ENCODE measurements around the gene WBP2NL.

Gene WBP2NL

GRCh38 chr22:42069801-42070516 lies 71.4 kb downstream of the WBP2NL start:
- TF ChIP-seq, protein P1, sequence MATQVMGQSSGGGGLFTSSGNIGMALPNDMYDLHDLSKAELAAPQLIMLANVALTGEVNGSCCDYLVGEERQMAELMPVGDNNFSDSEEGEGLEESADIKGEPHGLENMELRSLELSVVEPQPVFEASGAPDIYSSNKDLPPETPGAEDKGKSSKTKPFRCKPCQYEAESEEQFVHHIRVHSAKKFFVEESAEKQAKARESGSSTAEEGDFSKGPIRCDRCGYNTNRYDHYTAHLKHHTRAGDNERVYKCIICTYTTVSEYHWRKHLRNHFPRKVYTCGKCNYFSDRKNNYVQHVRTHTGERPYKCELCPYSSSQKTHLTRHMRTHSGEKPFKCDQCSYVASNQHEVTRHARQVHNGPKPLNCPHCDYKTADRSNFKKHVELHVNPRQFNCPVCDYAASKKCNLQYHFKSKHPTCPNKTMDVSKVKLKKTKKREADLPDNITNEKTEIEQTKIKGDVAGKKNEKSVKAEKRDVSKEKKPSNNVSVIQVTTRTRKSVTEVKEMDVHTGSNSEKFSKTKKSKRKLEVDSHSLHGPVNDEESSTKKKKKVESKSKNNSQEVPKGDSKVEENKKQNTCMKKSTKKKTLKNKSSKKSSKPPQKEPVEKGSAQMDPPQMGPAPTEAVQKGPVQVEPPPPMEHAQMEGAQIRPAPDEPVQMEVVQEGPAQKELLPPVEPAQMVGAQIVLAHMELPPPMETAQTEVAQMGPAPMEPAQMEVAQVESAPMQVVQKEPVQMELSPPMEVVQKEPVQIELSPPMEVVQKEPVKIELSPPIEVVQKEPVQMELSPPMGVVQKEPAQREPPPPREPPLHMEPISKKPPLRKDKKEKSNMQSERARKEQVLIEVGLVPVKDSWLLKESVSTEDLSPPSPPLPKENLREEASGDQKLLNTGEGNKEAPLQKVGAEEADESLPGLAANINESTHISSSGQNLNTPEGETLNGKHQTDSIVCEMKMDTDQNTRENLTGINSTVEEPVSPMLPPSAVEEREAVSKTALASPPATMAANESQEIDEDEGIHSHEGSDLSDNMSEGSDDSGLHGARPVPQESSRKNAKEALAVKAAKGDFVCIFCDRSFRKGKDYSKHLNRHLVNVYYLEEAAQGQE (IDR thresholded peaks at IDR 0.05; ENCODE audit: low read depth): no peak
- no peak for TF ChIP-seq TEAD4 (IDR thresholded peaks at IDR 0.05)
- TF ChIP-seq ZBTB7A (IDR thresholded peaks at IDR 0.05; ENCODE audit: low read depth): 0 out of 2 replicates have a peak, but pooled peaks have one; percentile 16
- TF ChIP-seq TAF1 (IDR thresholded peaks at IDR 0.05; ENCODE audit: low read depth): no peak
- no peak for TF ChIP-seq CREB1 (IDR thresholded peaks at IDR 0.05; ENCODE audit: low read depth)

DNA sequence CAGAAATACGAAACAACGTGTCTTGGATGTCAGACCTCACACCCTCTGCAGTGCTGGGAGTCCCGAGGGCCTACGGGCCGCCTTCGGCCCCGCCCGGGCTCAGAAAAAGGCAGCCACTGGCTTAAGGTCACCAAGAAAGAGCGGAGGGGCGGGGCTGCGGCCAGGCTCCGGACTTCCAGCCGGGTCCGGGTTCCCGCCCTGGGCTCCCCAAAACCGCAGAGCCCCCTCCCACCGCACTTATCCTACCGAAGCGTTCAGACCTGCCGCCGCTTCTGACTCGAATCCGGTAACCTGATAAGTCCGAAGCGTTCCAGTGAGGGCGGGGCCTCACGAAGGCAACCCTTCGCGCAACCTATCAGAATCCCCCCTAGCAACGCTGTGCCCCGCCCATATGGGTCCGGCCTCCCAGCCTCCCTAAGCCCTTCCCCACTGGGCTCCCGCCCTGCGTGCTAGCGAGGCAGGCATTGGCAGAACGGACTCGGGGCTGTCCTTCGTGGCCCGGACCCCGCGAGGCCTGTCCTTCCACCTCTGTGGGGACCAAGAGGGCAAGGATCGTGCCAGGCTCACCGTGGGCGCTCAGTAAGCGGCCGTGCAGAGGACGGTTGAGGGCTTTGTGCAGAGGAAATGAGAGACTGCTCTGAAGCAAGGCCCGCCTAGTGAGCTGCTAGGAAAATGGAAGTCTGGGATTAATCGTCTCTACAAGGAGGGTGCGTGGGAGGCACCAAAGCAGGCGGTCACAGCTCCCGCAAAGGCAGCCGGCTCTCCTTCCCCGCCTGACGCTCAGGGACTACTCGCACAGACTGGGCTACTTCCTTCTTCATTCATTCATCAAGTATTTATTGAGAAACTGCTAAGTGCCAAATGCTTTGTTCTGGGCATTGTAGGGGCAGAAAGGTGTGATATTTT lies 72.2 kb downstream of the WBP2NL start, which contains the start of gene NAGA:
TSS of gene NAGA (minus strand) at position 296 of the 906 bp plus-strand sequence. CDS start 515 bp downstream, outside the sequence.
- TF ChIP-seq RAD21 (IDR thresholded peaks at IDR 0.05; ENCODE audit: low read depth): no peak
- TF ChIP-seq ZBTB7A (IDR thresholded peaks at IDR 0.05; ENCODE audit: low read depth): 0 out of 2 replicates have a peak, but pooled peaks have one; percentile 28
- TF ChIP-seq FOXM1 (IDR thresholded peaks at IDR 0.05; ENCODE audit: borderline replicate concordance, low read depth): no peak
- no peak; the same call in 1 of the 2 replicates for TF ChIP-seq TAF1 (IDR thresholded peaks at IDR 0.05; ENCODE audit: low read depth)
- TF ChIP-seq CREB1 (IDR thresholded peaks at IDR 0.05; ENCODE audit: low read depth): no peak; the same call in 1 of the 2 replicates
- peak; percentile 77 for TF ChIP-seq EGR1 (IDR thresholded peaks at IDR 0.05)
- TF ChIP-seq TEAD4 (IDR thresholded peaks at IDR 0.05): no peak
- TF ChIP-seq EP300 (IDR thresholded peaks at IDR 0.05; ENCODE audit: borderline replicate concordance): no peak
- peak; percentile 95 for TF ChIP-seq MAX (IDR thresholded peaks at IDR 0.05)
- TF ChIP-seq, protein P1 (IDR thresholded peaks at IDR 0.05; ENCODE audit: low read depth): no peak
- no peak for TF ChIP-seq CEBPB (IDR thresholded peaks at IDR 0.05)
- no peak for TF ChIP-seq NFIC (IDR thresholded peaks at IDR 0.05)
- TF ChIP-seq TCF12 (IDR thresholded peaks at IDR 0.05; ENCODE audit: low read depth): no peak; the same call in 1 of the 2 replicates
- no peak for TF ChIP-seq USF1 (IDR thresholded peaks at IDR 0.05)
- 0 out of 2 replicates have a peak, but pooled peaks have one; percentile 58 for TF ChIP-seq YY1 (IDR thresholded peaks at IDR 0.05; ENCODE audit: low read depth)

DNA sequence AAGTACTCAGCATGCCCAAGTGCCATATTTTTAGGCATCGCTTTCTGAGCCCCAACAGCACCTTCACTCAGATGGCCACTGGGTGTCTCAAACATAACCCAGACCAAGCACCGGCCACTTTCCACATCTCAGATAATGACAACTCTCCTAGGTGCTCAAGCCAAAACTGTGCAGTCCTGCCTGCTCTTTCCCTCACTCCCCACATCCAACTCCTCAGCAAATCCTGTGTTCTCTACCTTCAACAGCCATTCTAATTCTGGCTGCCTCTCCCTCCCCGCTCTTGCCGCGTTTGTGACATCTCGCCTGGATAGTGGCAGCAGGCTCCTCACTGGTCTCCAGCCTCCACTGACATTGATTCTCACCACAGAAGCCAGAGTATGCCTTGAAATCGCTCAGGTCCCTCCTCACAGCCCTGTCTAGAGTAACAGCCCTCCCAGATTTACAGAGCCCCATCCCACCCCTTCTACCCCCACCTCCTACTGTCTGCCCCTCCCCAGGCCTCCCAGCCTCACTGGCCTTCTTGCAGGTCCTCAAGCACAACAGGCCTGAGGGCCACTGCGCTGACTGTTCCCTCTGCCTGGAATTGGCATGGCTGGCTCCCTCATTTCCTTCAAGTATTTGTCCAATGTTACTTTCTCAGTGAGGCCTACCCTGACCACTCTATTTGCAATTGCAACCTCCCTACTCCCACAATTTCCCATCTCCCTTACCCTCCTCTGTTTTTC lies 74.2 kb downstream of the WBP2NL start:
- no peak for TF ChIP-seq FOXM1 (IDR thresholded peaks at IDR 0.05; ENCODE audit: borderline replicate concordance, low read depth)
- no peak for TF ChIP-seq MAX (IDR thresholded peaks at IDR 0.05)
- TF ChIP-seq, protein P1 (IDR thresholded peaks at IDR 0.05; ENCODE audit: low read depth): no peak
- TF ChIP-seq ZBTB7A (IDR thresholded peaks at IDR 0.05; ENCODE audit: low read depth): no peak
- no peak for TF ChIP-seq TCF12 (IDR thresholded peaks at IDR 0.05; ENCODE audit: low read depth)
- no peak for TF ChIP-seq YY1 (IDR thresholded peaks at IDR 0.05; ENCODE audit: low read depth)
- TF ChIP-seq NFIC (IDR thresholded peaks at IDR 0.05): no peak
- no peak for TF ChIP-seq TEAD4 (IDR thresholded peaks at IDR 0.05)
- no peak for TF ChIP-seq TAF1 (IDR thresholded peaks at IDR 0.05; ENCODE audit: low read depth)
- no peak for TF ChIP-seq EP300 (IDR thresholded peaks at IDR 0.05; ENCODE audit: borderline replicate concordance)
- no peak for TF ChIP-seq EGR1 (IDR thresholded peaks at IDR 0.05)
- TF ChIP-seq USF1 (IDR thresholded peaks at IDR 0.05): no peak
- TF ChIP-seq CEBPB (IDR thresholded peaks at IDR 0.05): no peak
- TF ChIP-seq RAD21 (IDR thresholded peaks at IDR 0.05; ENCODE audit: low read depth): no peak
- TF ChIP-seq CREB1 (IDR thresholded peaks at IDR 0.05; ENCODE audit: low read depth): no peak

Data from Ishikawa (cell line).